22Rv1 (cell line): ENCODE data around the gene JMJD6.

Experiments used
- ZFX ChIP-seq: fragments of 450-650 bp; IDR thresholded peaks from 2 replicates; pipeline ENCODE4 v1.6.1; 2017; ENCODE audit warnings: antibody characterized with exemption, borderline replicate concordance
- TF ChIP-seq, protein P1 (sequence below): fragments of 450-650 bp; IDR thresholded peaks from 2 replicates; pipeline ENCODE4 v1.5.1; 2017; ENCODE audit warnings: mild to moderate bottlenecking

DNA sequence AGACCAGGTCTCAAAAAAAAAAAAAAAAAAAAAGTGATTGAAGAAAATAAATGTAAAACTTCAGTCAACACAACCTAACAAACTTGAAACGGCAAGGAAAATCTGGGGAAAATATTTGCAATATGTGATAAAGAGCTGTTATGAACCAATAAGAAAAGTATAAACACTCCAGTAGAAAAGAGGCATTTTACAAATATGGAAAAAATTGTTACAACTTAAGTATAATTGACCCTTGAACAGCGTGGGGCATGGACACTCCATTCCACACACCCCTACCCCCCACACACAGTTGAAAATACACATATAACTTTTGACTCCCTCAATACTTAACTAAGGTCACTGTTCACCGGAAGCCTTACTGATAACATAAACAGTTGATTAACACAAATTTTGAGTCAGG, 32.2 kb upstream of the JMJD6 start:
- TF ChIP-seq, protein P1, sequence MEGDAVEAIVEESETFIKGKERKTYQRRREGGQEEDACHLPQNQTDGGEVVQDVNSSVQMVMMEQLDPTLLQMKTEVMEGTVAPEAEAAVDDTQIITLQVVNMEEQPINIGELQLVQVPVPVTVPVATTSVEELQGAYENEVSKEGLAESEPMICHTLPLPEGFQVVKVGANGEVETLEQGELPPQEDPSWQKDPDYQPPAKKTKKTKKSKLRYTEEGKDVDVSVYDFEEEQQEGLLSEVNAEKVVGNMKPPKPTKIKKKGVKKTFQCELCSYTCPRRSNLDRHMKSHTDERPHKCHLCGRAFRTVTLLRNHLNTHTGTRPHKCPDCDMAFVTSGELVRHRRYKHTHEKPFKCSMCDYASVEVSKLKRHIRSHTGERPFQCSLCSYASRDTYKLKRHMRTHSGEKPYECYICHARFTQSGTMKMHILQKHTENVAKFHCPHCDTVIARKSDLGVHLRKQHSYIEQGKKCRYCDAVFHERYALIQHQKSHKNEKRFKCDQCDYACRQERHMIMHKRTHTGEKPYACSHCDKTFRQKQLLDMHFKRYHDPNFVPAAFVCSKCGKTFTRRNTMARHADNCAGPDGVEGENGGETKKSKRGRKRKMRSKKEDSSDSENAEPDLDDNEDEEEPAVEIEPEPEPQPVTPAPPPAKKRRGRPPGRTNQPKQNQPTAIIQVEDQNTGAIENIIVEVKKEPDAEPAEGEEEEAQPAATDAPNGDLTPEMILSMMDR: no peak
- no peak for TF ChIP-seq ZFX
